GM21576 (cell line): ENCODE results near the gene NAP1L1.

Experiments used
- ATAC-seq: cut with Tn5 transposase; IDR thresholded peaks from one replicate; pipeline ENCODE4 v1.9.1; 2021; ENCODE audit warnings: mild to moderate bottlenecking, moderate library complexity; ENCODE audit not compliant: unreplicated experiment

Gene NAP1L1

GRCh38 chr12:76023069-76023690 lies 61.3 kb downstream of the NAP1L1 start:
- ATAC-seq = no peak

- ATAC-seq = no peak
Measured at GRCh38 chr12:76022506-76022905, 62.0 kb downstream of the NAP1L1 start.

GRCh38 chr12:76020731-76021672 lies 63.5 kb downstream of the NAP1L1 start:
- ATAC-seq = peak; percentile 43

- ATAC-seq = peak; percentile 60
Measured at GRCh38 chr12:76020281-76020680, 64.2 kb downstream of the NAP1L1 start.

- ATAC-seq = no peak
Measured at GRCh38 chr12:76018672-76019071, 65.8 kb downstream of the NAP1L1 start.

- ATAC-seq = no peak
Measured at GRCh38 chr12:76018111-76018510, 66.4 kb downstream of the NAP1L1 start.

- no peak for ATAC-seq
Measured at GRCh38 chr12:76014007-76014406, 70.5 kb downstream of the NAP1L1 start.

- ATAC-seq = no peak
Measured at GRCh38 chr12:76013603-76014002, 70.9 kb downstream of the NAP1L1 start.

GRCh38 chr12:76012644-76013043 lies 71.8 kb downstream of the NAP1L1 start:
- ATAC-seq = no peak

GRCh38 chr12:76010732-76011458 lies 73.6 kb downstream of the NAP1L1 start:
- no peak for ATAC-seq

- no peak for ATAC-seq
Measured at GRCh38 chr12:76008428-76008827, 76.1 kb downstream of the NAP1L1 start.

- no peak for ATAC-seq
Measured at GRCh38 chr12:76007640-76008039, 76.8 kb downstream of the NAP1L1 start.

GRCh38 chr12:76006028-76006925 lies 78.2 kb downstream of the NAP1L1 start:
- ATAC-seq = no peak

GRCh38 chr12:76003355-76003638 lies 81.2 kb downstream of the NAP1L1 start:
- ATAC-seq = no peak

- ATAC-seq = no peak
Measured at GRCh38 chr12:76002598-76003354, 81.7 kb downstream of the NAP1L1 start.

GRCh38 chr12:75998292-75999063 lies 86.0 kb downstream of the NAP1L1 start:
- ATAC-seq = no peak

- ATAC-seq = no peak
Measured at GRCh38 chr12:75997658-75998057, 86.8 kb downstream of the NAP1L1 start.

GRCh38 chr12:75996861-75997447 lies 87.5 kb downstream of the NAP1L1 start:
- no peak for ATAC-seq

- ATAC-seq = no peak
Measured at GRCh38 chr12:75995691-75996090, 88.8 kb downstream of the NAP1L1 start.
